Left renal pelvis (tissue), 4 donors: ENCODE data around the gene TCF25. TPM values are rescaled to one million over a fixed set of nuclear protein-coding genes. Genes with fewer than 3 reads are reported as not detected.
"Not testable (repeated sequence)": the region's sequence is repeated elsewhere in the genome, so short reads cannot be mapped to it uniquely, and the experiment has no call there.

Source experiments
- DNase-seq, 4 donors: peaks; one replicate each; pipeline ENCODE4 v3.0.0-alpha.2; 2013; ENCODE audit warnings: low read depth in 4 of 4, low spot score in 3 of 4
- polyA plus RNA-seq, 4 donors: library from polyadenylated mRNA; unstranded; fragments of 120-200 nt; gene quantifications; one replicate each; pipeline ENCODE4 v1.2.1, GENCODE V29; 2013; ENCODE audit not compliant: insufficient read length in 4 of 4

Gene TCF25
- polyA plus RNA-seq, 4 donors: 94.8 to 165 (median 129) TPM

DNA sequence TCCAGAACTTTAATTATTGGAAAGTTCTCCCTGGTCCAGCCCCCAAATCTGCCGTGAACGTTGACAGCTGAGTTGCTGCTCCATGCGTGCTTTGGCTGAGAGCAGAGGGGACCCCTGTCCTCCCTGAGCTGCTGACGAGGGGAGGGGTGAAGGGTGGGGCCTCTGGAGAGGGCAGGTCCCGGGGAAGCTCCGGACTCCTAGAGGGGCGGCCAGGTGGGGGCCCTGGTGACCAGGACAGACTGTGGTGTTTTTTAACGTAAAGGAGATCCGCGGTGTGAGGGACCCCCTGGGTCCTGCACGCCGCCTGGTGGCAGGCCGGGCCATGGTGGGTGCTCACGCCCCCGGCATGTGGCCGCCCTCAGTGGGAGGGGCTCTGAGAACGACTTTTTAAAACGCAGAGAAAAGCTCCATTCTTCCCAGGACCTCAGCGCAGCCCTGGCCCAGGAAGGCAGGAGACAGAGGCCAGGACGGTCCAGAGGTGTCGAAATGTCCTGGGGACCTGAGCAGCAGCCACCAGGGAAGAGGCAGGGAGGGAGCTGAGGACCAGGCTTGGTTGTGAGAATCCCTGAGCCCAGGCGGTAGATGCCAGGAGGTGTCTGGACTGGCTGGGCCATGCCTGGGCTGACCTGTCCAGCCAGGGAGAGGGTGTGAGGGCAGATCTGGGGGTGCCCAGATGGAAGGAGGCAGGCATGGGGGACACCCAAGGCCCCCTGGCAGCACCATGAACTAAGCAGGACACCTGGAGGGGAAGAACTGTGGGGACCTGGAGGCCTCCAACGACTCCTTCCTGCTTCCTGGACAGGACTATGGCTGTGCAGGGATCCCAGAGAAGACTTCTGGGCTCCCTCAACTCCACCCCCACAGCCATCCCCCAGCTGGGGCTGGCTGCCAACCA, 45.3 kb downstream of the TCF25 start, which contains the start of gene MC1R:
MC1R (plus strand) TSS at position 410 of the 895 bp plus-strand sequence; CDS start at position 807, 397 bp downstream.
- DNase-seq: no peak

- no peak for DNase-seq
These were observed 46.4 kb downstream of the TCF25 start for GRCh38 chr16:89919535-89920406.

- no peak for DNase-seq
These were observed 47.3 kb downstream of the TCF25 start for GRCh38 chr16:89920723-89921122.

DNA sequence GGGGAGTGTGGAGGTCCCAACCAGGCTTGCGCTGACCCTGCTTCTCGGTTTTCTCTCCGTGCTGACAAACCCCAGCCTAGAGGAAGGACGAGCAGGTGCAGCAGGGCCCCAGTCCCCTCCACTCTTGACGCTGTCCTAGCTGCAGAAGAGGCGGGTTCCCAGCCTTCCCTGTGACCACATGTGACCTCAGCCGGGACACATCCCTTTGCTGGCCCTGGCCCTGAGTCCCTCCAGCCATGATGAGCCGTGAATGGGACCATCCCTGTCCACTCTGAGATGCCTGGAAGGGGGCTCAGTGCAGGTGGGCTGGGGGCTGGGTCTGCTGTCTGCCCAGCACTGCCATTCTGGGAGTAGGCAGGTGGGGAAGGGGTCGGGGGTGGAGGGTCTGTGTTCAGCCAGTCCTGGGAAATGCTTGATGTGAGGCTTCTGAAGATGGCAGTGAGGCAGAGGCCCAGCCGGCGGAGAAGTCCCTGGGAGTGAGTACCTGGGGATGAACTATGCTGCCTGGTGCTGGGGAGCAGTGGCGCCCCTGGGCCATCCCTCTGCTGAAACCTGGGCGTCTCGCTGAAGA, 47.8 kb downstream of the TCF25 start:
- no peak for DNase-seq

DNA sequence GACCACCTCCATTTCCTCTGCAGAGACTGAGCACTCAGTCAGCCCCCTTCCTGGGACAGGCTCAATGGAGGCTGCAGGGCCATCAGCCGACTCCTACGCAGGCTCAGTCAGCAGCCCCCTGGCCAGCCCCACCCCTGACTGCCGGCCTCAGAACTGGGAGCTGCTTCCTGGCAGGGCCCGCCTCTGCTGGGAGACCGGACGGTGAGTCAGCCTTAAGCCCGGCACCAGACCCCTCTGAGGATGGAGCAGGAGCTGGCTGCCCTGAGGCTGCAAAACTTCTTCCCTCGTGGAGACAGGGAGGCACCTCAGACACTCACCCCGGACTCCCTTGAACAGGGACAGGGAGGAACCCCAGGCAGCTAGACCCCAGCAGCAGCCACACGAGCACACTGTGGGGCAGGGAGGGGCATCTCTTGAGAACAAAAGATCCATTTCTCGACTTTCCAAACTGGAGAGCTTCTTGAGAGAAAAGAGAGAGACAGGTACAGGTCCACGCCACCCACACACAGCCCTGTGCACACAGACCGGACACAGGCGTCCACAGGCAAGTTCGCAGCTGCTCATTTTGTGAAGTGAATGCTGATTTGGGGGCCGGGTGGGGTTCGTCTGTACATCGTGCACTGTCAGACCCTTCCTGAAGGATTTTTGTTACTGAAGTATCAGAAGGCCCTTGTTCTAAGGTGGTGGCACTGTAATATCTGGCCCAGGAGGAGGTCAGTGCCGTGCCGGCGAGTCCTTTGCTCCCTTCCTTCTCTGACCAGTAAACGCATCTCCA, 48.5 kb downstream of the TCF25 start:
- DNase-seq: no peak

DNA sequence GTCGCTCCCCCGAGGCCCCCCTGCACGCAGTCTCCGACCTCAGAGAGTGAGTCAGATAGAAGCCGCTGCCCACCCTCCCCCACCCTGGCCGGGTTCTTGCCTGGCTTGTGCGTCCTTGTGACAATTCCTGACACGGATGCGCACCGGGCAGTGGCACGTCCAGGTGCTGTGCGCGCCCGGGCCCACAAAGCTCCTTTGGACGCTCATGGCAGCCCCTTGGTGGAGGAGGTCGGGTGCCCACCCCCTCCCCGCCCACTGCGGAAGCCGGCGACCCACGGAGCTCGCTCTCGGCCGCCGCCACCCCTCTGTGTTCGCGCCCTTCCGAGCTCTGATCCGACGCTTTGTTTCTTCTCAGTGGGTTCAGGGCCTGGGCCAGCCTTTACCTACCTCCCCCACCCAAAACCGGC, 49.1 kb downstream of the TCF25 start:
- DNase-seq: no peak

GRCh38 chr16:89922884-89923639, 49.7 kb downstream of the TCF25 start, which contains the start of gene TUBB3:
Gene TUBB3 (plus strand): TSS chr16:89923342. CDS start chr16:89923402, 60 bp downstream.
- no peak for DNase-seq

DNA sequence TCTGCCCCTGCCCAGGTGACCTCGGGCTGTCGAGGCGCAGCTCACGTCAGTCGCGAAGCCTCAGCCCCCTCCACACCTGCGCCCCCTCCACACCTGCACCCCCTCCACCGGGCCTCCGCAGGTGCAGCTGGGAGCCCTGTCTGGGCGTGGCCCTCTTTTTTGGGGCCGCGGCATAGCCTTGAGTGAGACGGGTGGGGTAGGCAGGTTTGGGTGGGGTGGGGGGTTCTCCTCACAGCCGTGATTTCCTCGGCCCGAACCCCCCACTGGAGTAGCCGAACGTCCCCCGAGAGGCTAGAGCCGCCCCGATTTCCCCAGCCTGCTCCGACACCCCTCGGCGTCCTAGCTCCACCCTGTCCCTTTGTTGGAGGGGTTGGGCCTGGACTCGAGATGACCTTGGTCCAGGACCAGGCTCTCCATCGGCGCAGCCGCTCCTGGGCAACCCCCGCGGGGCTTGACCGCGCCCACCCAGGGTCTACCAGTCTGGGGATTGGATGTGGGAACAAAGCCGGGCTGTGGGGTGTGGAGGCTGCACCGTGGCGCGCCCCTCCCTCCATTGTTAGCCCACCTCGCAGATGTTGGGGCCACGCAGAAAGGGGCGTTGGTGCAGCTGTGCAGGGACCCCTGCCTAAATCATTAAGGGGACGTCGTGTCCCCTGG, 50.4 kb downstream of the TCF25 start:
- DNase-seq: no peak

DNA sequence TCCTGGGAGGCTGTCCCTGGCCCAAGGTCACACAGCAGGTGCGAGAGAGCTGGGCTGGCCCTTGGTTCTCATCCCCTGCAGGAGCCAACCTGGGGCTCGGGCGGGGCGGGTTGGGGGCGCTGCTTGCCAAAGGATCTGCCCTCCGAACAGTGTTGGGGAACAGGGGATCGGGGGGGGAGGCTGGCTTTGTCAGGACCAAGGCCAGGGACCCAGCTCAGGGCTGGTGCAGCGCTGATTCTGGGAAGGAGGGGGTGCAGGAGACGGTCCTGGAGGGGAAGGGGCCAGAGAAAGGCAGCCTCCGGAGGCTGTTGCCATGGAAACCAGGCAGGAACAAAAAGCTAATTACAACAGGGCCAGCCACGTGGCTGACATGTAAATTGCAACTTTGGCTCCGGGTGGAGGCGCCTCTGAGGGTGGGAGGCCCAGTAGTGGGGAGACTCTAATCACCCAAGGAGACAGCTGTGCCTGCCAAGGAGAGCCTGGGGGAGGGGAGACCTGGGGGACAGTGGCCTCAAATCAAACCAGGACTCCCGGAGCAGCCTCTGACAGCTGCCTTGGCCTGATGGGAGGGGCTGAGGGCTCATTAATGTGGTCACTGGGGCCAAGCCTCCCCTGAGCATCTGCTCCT, 51.0 kb downstream of the TCF25 start:
- no peak for DNase-seq

- no peak for DNase-seq
These were observed 51.5 kb downstream of the TCF25 start for GRCh38 chr16:89924925-89925307.

GRCh38 chr16:89925596-89926079, 52.2 kb downstream of the TCF25 start:
- no peak for DNase-seq

DNA sequence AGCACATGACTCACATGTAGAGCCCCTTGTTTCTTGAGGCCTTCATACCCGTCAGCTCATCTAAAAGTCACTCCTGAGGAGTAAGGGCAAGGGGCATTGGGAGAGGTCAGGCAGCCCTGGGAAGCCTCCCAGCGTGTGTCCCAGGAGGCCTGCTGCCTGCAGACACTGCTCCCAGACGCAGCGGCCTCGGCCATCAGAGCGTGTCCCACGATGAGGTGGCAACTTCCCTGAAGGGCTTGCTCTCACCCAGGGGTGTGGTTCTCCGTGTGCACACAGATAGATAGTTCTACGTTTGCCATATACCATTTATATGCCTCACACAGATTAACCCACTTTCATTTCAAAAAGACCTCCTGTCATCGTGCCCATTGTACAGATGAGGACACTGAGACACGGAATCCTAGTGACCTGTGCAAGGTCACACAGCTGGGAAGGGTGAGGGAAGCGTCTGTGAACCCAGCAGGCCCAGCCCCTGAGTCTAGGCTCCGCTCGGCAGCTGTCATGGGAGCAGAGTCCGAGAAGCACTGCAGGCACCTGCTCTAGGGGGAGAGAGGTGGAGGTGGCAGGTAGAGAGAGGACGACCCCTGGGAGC, 58.0 kb downstream of the TCF25 start:
- no peak for DNase-seq

DNA sequence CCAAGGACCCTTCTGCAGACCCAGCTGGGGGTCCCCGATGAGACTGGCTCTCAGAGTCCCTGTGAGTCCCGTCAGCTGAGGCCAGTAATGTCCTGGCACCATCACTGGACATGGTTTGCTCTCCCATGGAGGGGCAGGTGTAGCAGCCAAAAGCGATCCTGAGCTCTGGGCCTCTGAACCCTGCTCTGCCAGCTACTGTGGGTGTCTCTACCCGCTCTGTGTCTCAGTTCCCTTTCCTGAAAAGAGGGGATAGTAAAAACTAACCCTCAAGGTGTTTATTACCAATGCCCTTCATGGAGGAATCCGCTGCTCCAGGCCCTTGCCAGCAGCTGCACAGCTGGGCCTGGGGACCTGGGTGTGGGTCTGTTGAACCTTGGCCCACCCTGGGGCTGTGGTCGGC, 58.6 kb downstream of the TCF25 start:
- no peak for DNase-seq

DNA sequence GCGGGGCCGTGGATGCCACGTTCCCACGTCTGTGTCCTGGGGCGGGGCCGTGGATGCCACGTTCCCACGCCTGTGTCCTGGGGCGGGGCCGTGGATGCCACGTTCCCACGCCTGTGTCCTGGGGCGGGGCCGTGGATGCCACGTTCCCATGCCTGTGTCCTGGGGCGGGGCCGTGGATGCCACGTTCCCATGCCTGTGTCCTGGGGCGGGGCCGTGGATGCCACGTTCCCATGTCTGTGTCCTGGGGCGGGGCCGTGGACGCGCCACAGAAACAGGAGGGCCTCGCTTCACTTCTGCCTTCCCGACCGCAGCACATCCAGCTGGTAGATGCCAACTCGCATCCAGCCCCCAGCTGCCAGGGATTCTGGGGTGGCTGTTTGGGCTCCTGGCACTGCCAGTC, 60.6 kb downstream of the TCF25 start:
- DNase-seq: not testable (repeated sequence)

DNA sequence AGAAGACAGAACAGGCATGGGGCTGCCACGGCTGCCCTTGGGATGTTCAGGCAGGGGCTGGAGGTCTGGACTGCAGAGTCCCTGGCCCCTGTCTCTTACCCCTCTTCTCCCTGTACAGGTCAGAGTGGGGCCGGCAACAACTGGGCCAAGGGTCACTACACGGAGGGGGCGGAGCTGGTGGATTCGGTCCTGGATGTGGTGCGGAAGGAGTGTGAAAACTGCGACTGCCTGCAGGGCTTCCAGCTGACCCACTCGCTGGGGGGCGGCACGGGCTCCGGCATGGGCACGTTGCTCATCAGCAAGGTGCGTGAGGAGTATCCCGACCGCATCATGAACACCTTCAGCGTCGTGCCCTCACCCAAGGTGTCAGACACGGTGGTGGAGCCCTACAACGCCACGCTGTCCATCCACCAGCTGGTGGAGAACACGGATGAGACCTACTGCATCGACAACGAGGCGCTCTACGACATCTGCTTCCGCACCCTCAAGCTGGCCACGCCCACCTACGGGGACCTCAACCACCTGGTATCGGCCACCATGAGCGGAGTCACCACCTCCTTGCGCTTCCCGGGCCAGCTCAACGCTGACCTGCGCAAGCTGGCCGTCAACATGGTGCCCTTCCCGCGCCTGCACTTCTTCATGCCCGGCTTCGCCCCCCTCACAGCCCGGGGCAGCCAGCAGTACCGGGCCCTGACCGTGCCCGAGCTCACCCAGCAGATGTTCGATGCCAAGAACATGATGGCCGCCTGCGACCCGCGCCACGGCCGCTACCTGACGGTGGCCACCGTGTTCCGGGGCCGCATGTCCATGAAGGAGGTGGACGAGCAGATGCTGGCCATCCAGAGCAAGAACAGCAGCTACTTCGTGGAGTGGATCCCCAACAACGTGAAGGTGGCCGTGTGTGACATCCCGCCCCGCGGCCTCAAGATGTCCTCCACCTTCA, 61.5 kb downstream of the TCF25 start:
- DNase-seq: no peak

GRCh38 chr16:89935620-89936019, 62.2 kb downstream of the TCF25 start:
- DNase-seq: not testable (repeated sequence)

GRCh38 chr16:89936034-89936433, 62.6 kb downstream of the TCF25 start:
- no peak for DNase-seq
